IMR-90 (cell line): ENCODE measurements around the gene NELL2. TPM values are rescaled to one million over a fixed set of nuclear protein-coding genes. Genes with fewer than 3 reads are reported as not detected.

Experiments
- ATAC-seq: fragments of 200-7000 bp; cut with Tn5 transposase; 2 replicates; pipeline ENCODE4 v1.9.1; 2020; ENCODE audit warnings: low read depth, mild to moderate bottlenecking, moderate library complexity
- BruUV-seq: library from RNA; stranded (reverse); fragments of 400-500 nt; replicated peaks from 2 replicates; lab custom pipeline; 2021; lab: Mats Ljungman, UMichigan
- CTCF ChIA-PET: fragments of 300-600 bp; formaldehyde crosslinking; extraction: SDS; loops from one replicate; lab custom pipeline; 2021; ENCODE audit warnings: antibody characterized with exemption; lab: Yijun Ruan, JAX
- POLR2A ChIA-PET: fragments of 300-600 bp; sonication (Branson Sonifier 250); formaldehyde crosslinking; loops from one replicate; lab custom pipeline; 2022; ENCODE audit warnings: antibody characterized with exemption; ENCODE audit not compliant: unreplicated experiment; lab: Charles Lee
- DNase-seq: peaks from one replicate; pipeline ENCODE4 v3.0.0; 2013
- H2AFZ ChIP-seq: replicated peaks from 2 replicates; pipeline ENCODE3; 2013; ENCODE audit warnings: low read length, mild to moderate bottlenecking; ENCODE audit not compliant: poor library complexity
- H2AK5ac ChIP-seq: 2 replicates; pipeline ENCODE4 v1.6.1; 2013; ENCODE audit warnings: low read depth, low read length, inconsistent platforms
- H2AK9ac ChIP-seq: replicated peaks from 2 replicates; pipeline ENCODE3; 2013; ENCODE audit warnings: mild to moderate bottlenecking, low read depth, low read length, moderate library complexity; ENCODE audit not compliant: poor library complexity
- H2BK120ac ChIP-seq: 2 replicates; pipeline ENCODE4 v1.6.1; 2013; ENCODE audit warnings: low read depth, low read length, inconsistent platforms
- H2BK15ac ChIP-seq: 3 replicates; pipeline ENCODE4 v1.6.1; 2013; ENCODE audit warnings: low read depth, low read length, inconsistent platforms
- H2BK20ac ChIP-seq: 2 replicates; pipeline ENCODE4 v1.6.1; 2013; ENCODE audit warnings: low read depth, mild to moderate bottlenecking, inconsistent platforms, low read length, moderate library complexity
- H2BK5ac ChIP-seq: 2 replicates; pipeline ENCODE4 v1.6.1; 2013; ENCODE audit warnings: mild to moderate bottlenecking, low read depth, low read length, inconsistent platforms; ENCODE audit not compliant: poor library complexity, severe bottlenecking
- H3K14ac ChIP-seq: replicated peaks from 2 replicates; pipeline ENCODE4 v1.6.1; 2013; ENCODE audit warnings: low read depth, low read length, inconsistent platforms
- H3K18ac ChIP-seq: 2 replicates; pipeline ENCODE4 v1.6.1; 2013; ENCODE audit warnings: low read depth, low read length, control low read depth
- H3K23ac ChIP-seq: 2 replicates; pipeline ENCODE4 v1.6.1; 2013; ENCODE audit warnings: low read depth, low read length, inconsistent platforms
- H3K27ac ChIP-seq: 2 replicates; pipeline ENCODE4 v1.5.1; 2013; ENCODE audit warnings: mild to moderate bottlenecking, control low read depth, low read length; ENCODE audit not compliant: insufficient read depth
- H3K27me3 ChIP-seq: 2 replicates; pipeline ENCODE4 v1.6.1; 2013; ENCODE audit warnings: low read length; ENCODE audit not compliant: control insufficient read depth, insufficient read depth
- H3K36me3 ChIP-seq: 2 replicates; pipeline ENCODE4 v1.6.1; 2013; ENCODE audit warnings: low read length, mixed read lengths; ENCODE audit not compliant: control insufficient read depth, insufficient read depth
- H3K4ac ChIP-seq: 2 replicates; pipeline ENCODE4 v1.6.1; 2013; ENCODE audit warnings: low read depth, low read length, inconsistent platforms
- H3K4me1 ChIP-seq: 2 replicates; pipeline ENCODE4 v1.6.1; 2013; ENCODE audit warnings: low read length, mixed read lengths; ENCODE audit not compliant: control insufficient read depth, insufficient read depth
- H3K4me2 ChIP-seq: 2 replicates; pipeline ENCODE4 v1.6.1; 2013; ENCODE audit warnings: low read depth, mild to moderate bottlenecking, control low read depth, low read length, moderate library complexity
- H3K4me3 ChIP-seq: 2 replicates; pipeline ENCODE4 v1.5.1; 2013; ENCODE audit warnings: low read depth, mild to moderate bottlenecking, control low read depth, low read length, moderate library complexity; ENCODE audit not compliant: insufficient read depth
- H3K56ac ChIP-seq: 2 replicates; pipeline ENCODE4 v1.6.1; 2013; ENCODE audit warnings: low read length, inconsistent platforms; ENCODE audit not compliant: insufficient read depth; ENCODE audit errors: extremely low read depth
- H3K79me1 ChIP-seq, 2 experiments: 2 replicates each; pipeline ENCODE4 v1.6.1; 2013; ENCODE audit warnings: low read length in 2 of 2, inconsistent platforms in 1 of 2, low read depth in 1 of 2
- H3K9ac ChIP-seq: 2 replicates; pipeline ENCODE4 v1.6.1; 2013; ENCODE audit warnings: low read depth, low read length, control low read depth
- H3K9me1 ChIP-seq: 2 replicates; pipeline ENCODE4 v1.6.1; 2013; ENCODE audit warnings: low read length, inconsistent platforms; ENCODE audit not compliant: insufficient read depth
- H3K9me3 ChIP-seq: 2 replicates; pipeline ENCODE4 v1.6.1; 2013; ENCODE audit warnings: low read length; ENCODE audit not compliant: control insufficient read depth, insufficient read depth
- H4K20me1 ChIP-seq: 2 replicates; pipeline ENCODE4 v1.6.1; 2013; ENCODE audit warnings: low read length, inconsistent platforms; ENCODE audit not compliant: insufficient read depth
- H4K5ac ChIP-seq: 2 replicates; pipeline ENCODE4 v1.6.1; 2013; ENCODE audit warnings: mild to moderate bottlenecking, low read depth, low read length, control low read depth
- H4K8ac ChIP-seq, 2 experiments: 2 replicates each; pipeline ENCODE4 v1.6.1; 2013; ENCODE audit warnings: low read depth in 2 of 2, low read length in 2 of 2, control low read depth in 1 of 2, inconsistent platforms in 1 of 2
- H4K91ac ChIP-seq: 2 replicates; pipeline ENCODE4 v1.6.1; 2013; ENCODE audit warnings: low read depth, low read length, inconsistent platforms; ENCODE audit not compliant: insufficient read depth
- BHLHE40 ChIP-seq: fragments of 150-350 bp; IDR thresholded peaks from 2 replicates; pipeline ENCODE4 v1.6.1; 2016; ENCODE audit warnings: mild to moderate bottlenecking, low read depth, low read length
- CEBPB ChIP-seq: IDR thresholded peaks from 2 replicates; pipeline ENCODE4 v1.6.1; 2012; ENCODE audit warnings: low read depth, low read length, improper control_type of control experiment
- CHD1 ChIP-seq: IDR thresholded peaks from 2 replicates; pipeline ENCODE4 v1.6.1; 2012; ENCODE audit warnings: low read depth, low read length, improper control_type of control experiment
- FOS ChIP-seq: fragments of 150-350 bp; IDR thresholded peaks from 2 replicates; pipeline ENCODE4 v1.6.1; 2016; ENCODE audit warnings: low read depth, low read length
- MAFK ChIP-seq: IDR thresholded peaks from 2 replicates; pipeline ENCODE4 v1.6.1; 2012; ENCODE audit warnings: low read depth, low read length, improper control_type of control experiment
- MAZ ChIP-seq: IDR thresholded peaks from 2 replicates; pipeline ENCODE4 v1.6.1; 2012; ENCODE audit warnings: low read depth, mild to moderate bottlenecking, low read length, improper control_type of control experiment, moderate library complexity, borderline replicate concordance
- MXI1 ChIP-seq: IDR thresholded peaks from 2 replicates; pipeline ENCODE4 v1.6.1; 2012; ENCODE audit warnings: low read depth, mild to moderate bottlenecking, low read length, moderate library complexity, borderline replicate concordance
- NFE2L2 ChIP-seq: fragments of 150-350 bp; IDR thresholded peaks from 2 replicates; pipeline ENCODE4 v1.6.1; 2016; ENCODE audit warnings: low read depth, mild to moderate bottlenecking, low read length
- POLR2A ChIP-seq: IDR thresholded peaks from 2 replicates; pipeline ENCODE4 v1.6.1; 2012; ENCODE audit warnings: mild to moderate bottlenecking, low read depth, low read length
- RAD21 ChIP-seq: IDR thresholded peaks from 2 replicates; pipeline ENCODE4 v1.6.1; 2012; ENCODE audit warnings: low read length, improper control_type of control experiment
- RCOR1 ChIP-seq: IDR thresholded peaks from 2 replicates; pipeline ENCODE4 v1.6.1; 2012; ENCODE audit warnings: mild to moderate bottlenecking, low read length, improper control_type of control experiment; ENCODE audit not compliant: insufficient replicate concordance
- RFX5 ChIP-seq: IDR thresholded peaks from 2 replicates; pipeline ENCODE4 v1.8.0; 2012; ENCODE audit warnings: low read depth, mild to moderate bottlenecking, low read length, moderate library complexity
- SMC3 ChIP-seq: fragments of 150-350 bp; IDR thresholded peaks from 2 replicates; pipeline ENCODE4 v1.6.1; 2016; ENCODE audit warnings: low read depth, mild to moderate bottlenecking, antibody characterized with exemption, low read length, moderate library complexity
- WGBS, 2 experiments: methylation state at CpG; one replicate each; pipeline versions ENCODE4 v1.1.5 to v1.1.7; 2013; ENCODE audit warnings: missing lambda C conversion rate in 2 of 2; ENCODE audit not compliant: insufficient read length in 1 of 2; ENCODE audit errors: extremely low coverage in 2 of 2; 5-methylcytosine and 5-hydroxymethylcytosine counted together
- dilution Hi-C: fragments of 300-500 bp; cut with HindIII; formaldehyde crosslinking; loops from one replicate; pipeline ENCODE4 v1.14.3; 2018; ENCODE audit warnings: low sequenced_read_pairs; ENCODE audit not compliant: unreplicated experiment
- in situ Hi-C: fragments of 300-500 bp; cut with MboI; formaldehyde crosslinking; loops from 3 replicates; pipeline ENCODE4 v1.14.3; 2019; ENCODE audit warnings: low sequenced_read_pairs, inconsistent platforms, mixed read lengths
- intact Hi-C: fragments of 100-400 bp; cut with micrococcal nuclease; formaldehyde crosslinking; loops from 2 replicates; pipeline ENCODE4 v1.10.0; 2022
- polyA plus RNA-seq, 3 experiments: library from polyadenylated mRNA; depleted of rRNA; stranded (reverse); fragments of >200 nt; gene quantifications; 2 replicates each; pipeline ENCODE4 v1.2.3, GENCODE V29; 2012; ENCODE audit warnings: low replicate concordance in 1 of 3
- total RNA-seq: library from RNA; depleted of rRNA; stranded (reverse); fragments of >200 nt; gene quantifications from 2 replicates; pipeline ENCODE4 v1.2.3, GENCODE V29; 2012
- TF ChIP-seq, protein P1 (sequence below): fragments of 150-350 bp; IDR thresholded peaks from 2 replicates; pipeline ENCODE4 v1.6.1; 2017; ENCODE audit warnings: mild to moderate bottlenecking, antibody characterized with exemption, low read length, low read depth
- TF ChIP-seq, protein P2 (sequence below): fragments of 150-350 bp; IDR thresholded peaks from 2 replicates; pipeline ENCODE4 v1.6.1; 2016; ENCODE audit warnings: low read depth, mild to moderate bottlenecking, low read length, moderate library complexity, borderline replicate concordance
- TF ChIP-seq, protein P3 (sequence below): conservative IDR thresholded peaks from 2 replicates; pipeline ENCODE4 v1.5.1; 2012; ENCODE audit warnings: mild to moderate bottlenecking, low read depth, low read length, improper control_type of control experiment

NELL2 gene
- total and polyA plus RNA-seq, 2 of the 4 experiments (the other 2 are of a cell fraction), result 0.18 to 0.26 TPM

DNA sequence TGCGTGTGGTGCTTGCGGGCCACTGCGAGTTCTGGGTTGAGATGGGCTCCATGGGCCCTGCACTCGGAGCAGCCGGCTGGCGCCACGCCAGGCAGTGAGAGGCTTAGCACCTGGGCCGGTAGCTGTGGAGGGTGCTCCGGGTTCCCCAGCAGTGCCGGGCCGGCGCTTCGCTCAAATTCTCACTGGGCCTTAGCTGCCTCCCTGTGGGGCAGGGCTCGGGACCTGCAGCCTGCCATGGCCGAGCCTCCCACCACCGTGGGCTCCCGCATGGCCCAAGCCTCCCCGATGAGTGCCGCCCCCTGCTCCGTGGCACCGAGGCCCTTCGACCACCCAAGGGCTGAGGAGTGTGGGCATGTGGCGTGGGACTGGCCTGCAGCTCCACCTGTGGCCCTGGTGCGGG is 375.7 kb downstream of the NELL2 start:
- 85% methylated on average over 11 of the region's 24 CpGs; no CpG with 5 or more reads in 1 of the 2 experiments for WGBS, 2 experiments
- no peak overlapping the region for H3K27ac ChIP-seq

More for the DNA sequence above, 375.7 kb downstream of the NELL2 start:
- peaks cover 4% of the 10 kb centered on the region; the same call in 1 of the 2 replicates for H3K9me3 ChIP-seq
- H3K79me1 ChIP-seq, result no peaks in the 10 kb centered on the region
- H3K4me2 ChIP-seq, result no peak overlapping the region
- H3K18ac ChIP-seq, result no peak overlapping the region
- H3K9ac ChIP-seq, result no peak overlapping the region
- H3K36me3 ChIP-seq, result no peaks in the 10 kb centered on the region
- H2AK5ac ChIP-seq, result no peak overlapping the region
- no peak overlapping the region for H4K91ac ChIP-seq
- no peak overlapping the region for H2BK15ac ChIP-seq
- H3K4me1 ChIP-seq, result no peaks in the 10 kb centered on the region
- H3K4me3 ChIP-seq, result no peak overlapping the region
- H4K8ac ChIP-seq, result no peak overlapping the region
- intact Hi-C loops (no loop called here), in situ Hi-C loops (no loop called here), dilution Hi-C loops (no loop called here)
- no peaks in the 10 kb centered on the region for H3K27me3 ChIP-seq
- ChIA-PET POLR2A (no interaction called here), CTCF (no interaction called here)
- no peak overlapping the region for H2BK120ac ChIP-seq
- no peak overlapping the region for H3K4ac ChIP-seq
- H3K23ac ChIP-seq, result no peak overlapping the region
- no peak overlapping the region for H3K56ac ChIP-seq
- no peak for DNase-seq
- H2BK20ac ChIP-seq, result no peak overlapping the region
- TF ChIP-seq CHD1 (no peak), FOS (no peak), BHLHE40 (no peak), RCOR1 (no peak), POLR2A (no peak), MXI1 (no peak), CEBPB (no peak), MAFK (no peak), SMC3 (no peak), RFX5 (no peak), MAZ (no peak), NFE2L2 (no peak), RAD21 (no peak)
- TF ChIP-seq, protein P1, sequence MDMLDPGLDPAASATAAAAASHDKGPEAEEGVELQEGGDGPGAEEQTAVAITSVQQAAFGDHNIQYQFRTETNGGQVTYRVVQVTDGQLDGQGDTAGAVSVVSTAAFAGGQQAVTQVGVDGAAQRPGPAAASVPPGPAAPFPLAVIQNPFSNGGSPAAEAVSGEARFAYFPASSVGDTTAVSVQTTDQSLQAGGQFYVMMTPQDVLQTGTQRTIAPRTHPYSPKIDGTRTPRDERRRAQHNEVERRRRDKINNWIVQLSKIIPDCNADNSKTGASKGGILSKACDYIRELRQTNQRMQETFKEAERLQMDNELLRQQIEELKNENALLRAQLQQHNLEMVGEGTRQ, result no peak
- TF ChIP-seq, protein P2, sequence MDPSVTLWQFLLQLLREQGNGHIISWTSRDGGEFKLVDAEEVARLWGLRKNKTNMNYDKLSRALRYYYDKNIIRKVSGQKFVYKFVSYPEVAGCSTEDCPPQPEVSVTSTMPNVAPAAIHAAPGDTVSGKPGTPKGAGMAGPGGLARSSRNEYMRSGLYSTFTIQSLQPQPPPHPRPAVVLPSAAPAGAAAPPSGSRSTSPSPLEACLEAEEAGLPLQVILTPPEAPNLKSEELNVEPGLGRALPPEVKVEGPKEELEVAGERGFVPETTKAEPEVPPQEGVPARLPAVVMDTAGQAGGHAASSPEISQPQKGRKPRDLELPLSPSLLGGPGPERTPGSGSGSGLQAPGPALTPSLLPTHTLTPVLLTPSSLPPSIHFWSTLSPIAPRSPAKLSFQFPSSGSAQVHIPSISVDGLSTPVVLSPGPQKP, result no peak
- TF ChIP-seq, protein P3, sequence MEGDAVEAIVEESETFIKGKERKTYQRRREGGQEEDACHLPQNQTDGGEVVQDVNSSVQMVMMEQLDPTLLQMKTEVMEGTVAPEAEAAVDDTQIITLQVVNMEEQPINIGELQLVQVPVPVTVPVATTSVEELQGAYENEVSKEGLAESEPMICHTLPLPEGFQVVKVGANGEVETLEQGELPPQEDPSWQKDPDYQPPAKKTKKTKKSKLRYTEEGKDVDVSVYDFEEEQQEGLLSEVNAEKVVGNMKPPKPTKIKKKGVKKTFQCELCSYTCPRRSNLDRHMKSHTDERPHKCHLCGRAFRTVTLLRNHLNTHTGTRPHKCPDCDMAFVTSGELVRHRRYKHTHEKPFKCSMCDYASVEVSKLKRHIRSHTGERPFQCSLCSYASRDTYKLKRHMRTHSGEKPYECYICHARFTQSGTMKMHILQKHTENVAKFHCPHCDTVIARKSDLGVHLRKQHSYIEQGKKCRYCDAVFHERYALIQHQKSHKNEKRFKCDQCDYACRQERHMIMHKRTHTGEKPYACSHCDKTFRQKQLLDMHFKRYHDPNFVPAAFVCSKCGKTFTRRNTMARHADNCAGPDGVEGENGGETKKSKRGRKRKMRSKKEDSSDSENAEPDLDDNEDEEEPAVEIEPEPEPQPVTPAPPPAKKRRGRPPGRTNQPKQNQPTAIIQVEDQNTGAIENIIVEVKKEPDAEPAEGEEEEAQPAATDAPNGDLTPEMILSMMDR, result no peak
- no peak overlapping the region for H4K5ac ChIP-seq
- no peak overlapping the region for H2BK5ac ChIP-seq
- no peak overlapping the region for H2AFZ ChIP-seq
- BruUV-seq, result no TSS peak
- no peak overlapping the region for H2AK9ac ChIP-seq
- no peaks in the 10 kb centered on the region for H3K9me1 ChIP-seq
- no peak overlapping the region for H3K14ac ChIP-seq
- ATAC-seq, result no peak
- H4K20me1 ChIP-seq, result no peaks in the 10 kb centered on the region
